Activated CD8-positive, alpha-beta memory T cell treated with anti-CD3 and anti-CD28 coated beads, Interleukin-2, amount 50 U/mL, for 1 hour (primary cell): Measurements from ENCODE around the gene AXIN2.
"Not testable (repeated sequence)": the region's sequence is repeated elsewhere in the genome, so short reads cannot be mapped to it uniquely, and the experiment has no call there.

Source experiments
- DNase-seq: peaks from one replicate; pipeline ENCODE4 v3.0.0-alpha.2; 2020; ENCODE audit errors: extremely low read depth

The AXIN2 gene

DNA sequence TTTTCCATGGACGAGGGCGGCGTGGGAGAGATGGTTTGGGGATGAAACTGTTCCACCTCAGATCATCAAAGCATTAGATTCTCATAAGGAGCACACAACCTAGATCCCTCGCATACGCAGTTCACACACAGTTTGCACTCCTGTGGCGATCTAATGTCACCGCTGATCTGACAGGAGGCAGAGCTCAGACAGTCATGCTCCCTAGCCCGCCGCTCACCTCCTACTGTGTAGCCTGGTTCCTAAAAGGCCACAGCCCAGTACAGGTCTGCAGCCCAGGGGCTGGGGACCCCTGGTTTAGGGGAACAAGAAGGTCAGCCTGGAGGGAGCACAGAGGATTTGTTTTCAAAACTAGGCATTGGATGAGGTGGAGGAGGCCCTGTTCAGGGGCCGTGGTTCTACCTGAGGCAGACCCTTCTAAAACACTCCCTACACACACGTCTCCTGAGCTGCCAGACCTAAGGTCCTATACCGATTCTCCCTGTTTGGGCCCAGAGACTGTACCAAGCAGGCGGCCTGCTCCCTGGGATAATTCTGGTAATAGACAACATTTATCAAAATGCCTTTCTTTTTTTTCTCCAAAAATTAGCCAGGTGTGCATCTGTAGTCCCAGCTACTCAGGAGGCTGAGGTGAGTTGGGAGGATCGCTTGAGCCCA, 38.6 kb downstream of the AXIN2 start:
- DNase-seq: no peak

DNA sequence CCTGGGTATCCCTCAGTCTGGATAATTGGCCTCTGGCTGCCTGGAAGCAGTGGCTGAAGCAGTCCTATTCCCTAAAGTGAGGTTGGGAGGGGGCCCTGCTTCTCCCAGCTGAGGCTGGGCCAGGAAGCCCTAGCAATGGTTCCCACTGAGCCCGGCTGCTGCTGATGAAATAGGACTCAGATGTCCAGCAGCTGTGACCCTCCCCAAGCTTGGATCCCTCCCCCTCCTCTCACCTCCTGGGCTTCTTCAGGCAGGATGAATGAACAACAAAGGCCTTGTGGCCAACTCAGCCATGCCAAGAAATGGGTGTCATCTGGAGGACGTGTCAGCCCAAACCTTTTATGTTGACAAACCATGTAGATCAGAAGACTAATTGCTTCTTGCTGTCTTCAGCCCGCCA, 42.0 kb downstream of the AXIN2 start:
- no peak for DNase-seq

DNA sequence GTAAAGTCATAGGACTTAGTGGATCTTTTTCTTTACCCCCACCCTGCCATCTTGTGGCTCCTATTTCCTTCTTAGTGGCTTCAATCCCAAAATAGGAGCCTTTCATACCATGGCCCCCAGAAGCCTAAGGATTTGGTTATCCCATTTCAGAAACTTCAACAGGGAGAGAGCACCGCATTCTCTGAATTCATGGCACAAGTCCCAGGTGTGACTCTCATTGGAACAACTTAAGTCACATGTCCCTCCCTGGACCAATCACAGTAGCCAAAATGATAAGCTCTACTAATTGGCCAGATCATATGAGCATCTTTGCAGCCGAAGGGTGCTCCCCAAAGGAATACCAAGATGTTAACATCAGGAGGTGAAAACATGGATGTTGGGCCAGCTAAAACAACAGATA, 43.2 kb downstream of the AXIN2 start:
- DNase-seq: no peak

DNA sequence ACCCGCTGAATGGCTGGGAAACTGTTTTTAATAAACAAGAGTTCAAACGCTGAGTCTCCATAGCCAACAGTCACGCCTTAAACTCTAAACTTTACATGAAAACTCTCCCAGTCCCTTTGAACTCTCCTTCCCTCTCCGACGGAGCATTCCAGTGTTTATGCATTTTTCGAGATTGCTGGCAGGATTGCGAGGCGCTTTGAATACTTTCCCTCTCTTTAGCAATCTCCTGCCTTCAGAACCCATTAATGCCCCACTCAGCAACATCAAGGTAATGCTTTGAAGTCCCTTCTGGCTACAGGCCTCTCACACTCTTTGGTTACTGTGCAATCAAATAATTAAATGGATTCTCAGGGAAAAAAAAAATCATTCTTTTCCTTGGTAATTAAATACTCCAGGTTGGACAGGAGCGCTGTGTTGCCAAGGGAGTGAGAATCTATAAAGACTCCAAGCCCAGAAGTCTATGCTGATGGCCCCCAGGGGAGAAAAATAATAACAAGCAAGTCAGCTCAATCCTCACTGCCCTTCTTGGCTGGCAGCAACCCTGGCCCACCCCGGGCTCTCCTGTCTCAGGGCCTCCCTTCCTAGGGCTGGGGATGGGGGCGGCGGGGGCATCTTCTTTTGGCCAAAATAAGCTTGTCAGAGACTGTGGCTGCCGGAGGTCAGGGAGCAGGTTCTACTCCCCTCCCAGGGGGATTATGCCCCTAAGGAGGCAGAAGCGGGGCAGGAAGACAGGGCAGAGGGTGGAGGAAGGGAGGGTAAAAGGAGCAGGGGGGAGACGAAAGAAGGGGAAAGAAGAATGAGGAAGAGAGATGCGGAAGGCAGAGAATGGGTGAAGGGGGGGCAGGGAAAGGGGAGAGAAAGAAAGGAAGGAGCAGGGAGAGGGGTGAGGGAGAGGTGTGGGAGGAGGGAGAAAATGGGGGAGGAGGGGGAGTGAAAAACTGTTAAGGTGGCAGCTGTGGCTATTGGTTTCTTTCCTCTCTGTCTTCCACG, 45.2 kb downstream of the AXIN2 start:
- no peak for DNase-seq

DNA sequence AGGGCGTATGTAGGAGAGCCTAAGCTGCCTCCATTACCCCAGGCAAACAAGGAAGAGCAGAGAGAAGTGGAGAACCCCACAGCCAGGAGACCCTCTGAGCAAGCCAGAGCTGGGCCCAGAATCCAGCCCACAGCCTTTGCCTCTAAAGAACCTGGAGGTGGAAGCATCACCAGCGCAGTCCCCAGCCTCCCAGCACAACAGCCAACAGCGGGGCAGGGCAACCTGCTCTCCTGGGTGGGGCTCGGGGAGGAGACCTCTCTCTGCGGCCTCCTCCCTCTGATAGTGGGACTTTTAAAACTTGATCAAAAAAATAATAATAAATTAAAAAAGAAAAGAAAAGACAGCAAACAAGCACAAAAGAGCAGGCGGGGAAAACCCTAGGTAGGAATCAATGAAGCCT, 45.9 kb downstream of the AXIN2 start:
- DNase-seq: no peak

DNA sequence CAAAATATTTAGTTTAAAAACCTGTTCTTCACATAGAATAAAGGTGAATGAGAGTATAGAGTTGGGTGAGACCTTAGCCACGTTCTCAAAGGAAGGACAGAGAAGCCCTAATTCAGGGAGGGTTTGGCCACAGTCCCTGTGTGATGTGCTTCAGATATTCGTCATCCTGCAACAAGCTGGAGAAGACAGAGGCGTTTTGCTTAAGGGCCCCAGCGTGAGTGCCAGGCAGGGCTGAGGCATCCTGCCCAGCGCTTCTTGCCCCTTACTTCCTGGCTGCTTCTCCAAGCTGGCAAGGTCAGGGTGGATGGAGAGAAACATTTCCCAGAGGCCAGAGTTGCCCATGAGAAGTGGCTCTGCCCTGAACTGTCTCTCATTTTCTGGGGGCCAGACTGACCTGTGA, 46.9 kb downstream of the AXIN2 start:
- no peak for DNase-seq

DNA sequence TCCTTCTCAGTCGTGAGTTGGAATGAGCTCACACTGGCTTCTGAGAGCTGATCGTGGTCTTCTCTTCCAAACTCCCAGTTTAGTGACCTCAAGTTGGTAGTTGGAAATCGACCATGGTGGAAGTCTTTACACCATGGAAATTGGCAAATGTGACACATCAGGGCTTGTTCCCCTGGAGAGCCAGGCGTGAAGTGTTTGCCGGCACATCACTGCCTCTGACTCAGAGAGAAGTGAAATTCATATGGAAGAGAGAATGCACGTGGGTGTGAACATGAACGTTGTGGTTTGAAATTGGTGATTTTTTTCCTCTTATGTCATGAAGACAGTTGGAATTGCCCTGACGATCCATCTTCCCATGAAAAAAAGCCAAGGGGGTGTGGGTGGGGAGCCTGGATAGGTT, 47.4 kb downstream of the AXIN2 start:
- DNase-seq: no peak

DNA sequence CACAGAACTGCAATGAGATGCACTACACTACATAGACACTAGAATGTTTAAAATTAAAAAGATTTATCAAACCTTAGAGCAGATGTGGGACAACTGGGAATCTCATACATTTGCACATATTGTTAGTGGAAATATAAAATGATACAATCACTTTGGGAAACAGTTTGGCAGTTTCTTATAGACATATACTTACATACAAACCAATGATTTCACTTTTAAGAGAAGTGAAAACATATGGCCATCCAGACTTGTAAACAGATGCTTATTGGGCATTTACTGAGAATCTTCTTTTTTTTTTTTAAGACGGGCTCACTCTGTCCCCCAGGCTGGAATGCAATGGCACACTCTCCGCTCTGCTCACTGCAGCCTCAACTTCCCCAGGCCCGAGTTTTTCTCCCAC, 50.1 kb downstream of the AXIN2 start:
- DNase-seq: no peak

DNA sequence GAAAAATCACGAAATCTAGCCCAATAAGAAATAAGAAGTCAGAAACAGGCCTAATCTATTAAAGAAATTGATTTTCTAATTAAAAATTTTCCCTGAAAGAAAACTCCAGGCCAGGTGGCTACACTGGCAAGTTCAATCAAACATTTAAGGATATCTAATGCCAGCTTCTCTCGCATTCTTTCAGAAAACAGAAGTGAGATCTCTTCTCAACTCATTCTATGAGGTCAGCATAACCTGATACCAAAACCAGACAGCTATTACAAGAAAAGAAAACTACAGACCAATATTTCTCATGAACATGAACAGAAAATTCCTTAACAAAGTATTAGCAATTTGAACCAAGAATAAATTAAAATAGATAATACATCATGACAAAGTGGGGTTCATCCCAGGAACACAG, 52.4 kb downstream of the AXIN2 start:
- no peak for DNase-seq

DNA sequence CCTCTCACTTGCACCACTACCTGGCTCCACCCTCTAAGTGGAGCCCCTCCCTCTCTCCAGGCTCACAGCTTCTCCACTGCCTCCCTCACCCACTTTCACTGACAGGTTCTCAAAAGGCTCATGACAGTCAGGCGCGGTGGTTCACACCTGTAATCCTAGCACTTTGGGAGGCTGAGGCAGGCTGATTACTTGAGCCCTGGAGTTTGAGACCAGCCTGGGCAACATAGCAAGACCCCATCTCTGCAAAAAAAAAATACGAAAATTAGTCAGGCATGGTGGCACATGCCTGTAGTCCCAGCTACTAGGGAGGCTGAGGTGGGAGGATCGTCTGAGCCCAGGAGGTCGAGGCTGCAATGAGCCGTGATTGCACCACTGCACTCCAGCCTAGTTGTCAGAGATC, 56.8 kb downstream of the AXIN2 start:
- not testable (repeated sequence) for DNase-seq

DNA sequence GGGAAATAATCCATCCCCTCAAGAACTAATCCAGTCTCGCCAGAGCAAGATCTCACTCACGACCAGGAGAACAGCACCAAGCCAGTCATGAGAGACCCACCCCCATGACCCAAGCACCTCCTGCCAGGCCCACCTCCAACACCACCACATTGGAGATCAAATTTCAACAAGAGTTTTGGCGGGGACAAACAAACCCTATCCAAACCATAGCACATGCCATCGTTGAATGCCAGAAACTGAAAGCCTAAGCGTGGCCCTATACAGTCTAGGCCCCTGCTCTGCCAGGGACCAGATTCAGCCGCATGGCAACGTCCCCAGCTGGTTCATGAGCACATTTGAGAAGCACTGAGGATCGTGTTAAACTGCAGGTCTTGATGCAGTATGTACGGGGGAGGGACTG, 57.3 kb downstream of the AXIN2 start:
- DNase-seq: no peak

DNA sequence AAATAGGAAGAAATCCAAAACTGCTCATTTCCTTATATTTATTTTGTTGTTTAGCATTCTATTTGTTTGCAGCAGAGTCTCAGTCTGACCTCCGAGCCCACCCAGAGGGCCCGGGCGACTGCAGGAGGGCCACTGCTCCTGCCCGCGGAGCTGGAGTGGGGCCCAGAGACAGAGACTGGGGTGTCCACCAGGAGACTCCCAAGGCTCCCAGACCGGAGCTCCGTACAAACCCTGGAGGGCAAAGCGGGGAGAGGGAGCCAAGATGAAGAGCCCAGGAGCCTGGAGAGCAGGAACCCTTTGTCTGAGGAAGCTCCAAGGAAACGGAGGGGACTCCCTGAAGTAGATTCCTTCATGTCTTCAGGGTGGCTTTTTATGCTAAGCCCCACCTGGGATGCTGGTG, 57.9 kb downstream of the AXIN2 start:
- DNase-seq: no peak

DNA sequence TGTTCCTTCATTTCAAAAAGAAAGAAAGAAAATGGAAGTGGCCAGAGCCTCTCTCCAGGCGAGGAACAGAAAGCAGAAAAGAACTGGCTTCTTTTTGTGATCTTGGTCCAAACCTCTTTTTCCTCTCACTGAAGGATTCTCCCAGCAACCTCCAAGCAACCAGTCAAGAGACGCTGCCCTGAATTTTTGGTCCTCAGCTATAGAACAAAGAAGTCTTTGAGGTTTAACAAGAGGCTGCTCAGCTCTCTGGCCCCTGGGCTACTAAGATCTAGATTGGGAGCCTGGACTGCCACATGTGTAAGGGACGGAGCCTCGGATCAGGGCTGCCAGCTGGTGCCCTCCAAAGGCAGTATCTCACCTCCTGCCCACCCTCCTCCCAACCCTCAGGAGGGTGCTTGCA, 62.6 kb downstream of the AXIN2 start:
- no peak for DNase-seq

DNA sequence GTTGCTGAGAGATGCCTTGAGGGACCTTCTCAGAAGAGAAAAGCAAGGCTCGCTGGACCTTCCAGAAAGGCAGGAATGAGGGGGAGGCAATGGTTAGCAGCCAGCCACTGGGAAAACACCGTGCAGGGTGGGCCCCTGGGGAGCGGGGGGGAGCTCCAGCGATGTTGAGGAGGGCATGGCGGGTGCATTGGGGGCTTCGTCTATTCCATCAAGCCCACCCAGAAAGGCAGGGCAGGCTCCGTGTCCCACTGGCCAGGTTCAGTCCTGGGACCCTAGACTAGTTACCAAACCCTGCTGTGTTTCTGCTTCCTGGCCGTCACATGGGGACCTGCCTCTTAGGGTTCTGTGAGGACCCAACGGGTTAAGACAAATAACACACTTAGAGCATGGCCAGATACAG, 64.6 kb downstream of the AXIN2 start:
- DNase-seq: no peak

DNA sequence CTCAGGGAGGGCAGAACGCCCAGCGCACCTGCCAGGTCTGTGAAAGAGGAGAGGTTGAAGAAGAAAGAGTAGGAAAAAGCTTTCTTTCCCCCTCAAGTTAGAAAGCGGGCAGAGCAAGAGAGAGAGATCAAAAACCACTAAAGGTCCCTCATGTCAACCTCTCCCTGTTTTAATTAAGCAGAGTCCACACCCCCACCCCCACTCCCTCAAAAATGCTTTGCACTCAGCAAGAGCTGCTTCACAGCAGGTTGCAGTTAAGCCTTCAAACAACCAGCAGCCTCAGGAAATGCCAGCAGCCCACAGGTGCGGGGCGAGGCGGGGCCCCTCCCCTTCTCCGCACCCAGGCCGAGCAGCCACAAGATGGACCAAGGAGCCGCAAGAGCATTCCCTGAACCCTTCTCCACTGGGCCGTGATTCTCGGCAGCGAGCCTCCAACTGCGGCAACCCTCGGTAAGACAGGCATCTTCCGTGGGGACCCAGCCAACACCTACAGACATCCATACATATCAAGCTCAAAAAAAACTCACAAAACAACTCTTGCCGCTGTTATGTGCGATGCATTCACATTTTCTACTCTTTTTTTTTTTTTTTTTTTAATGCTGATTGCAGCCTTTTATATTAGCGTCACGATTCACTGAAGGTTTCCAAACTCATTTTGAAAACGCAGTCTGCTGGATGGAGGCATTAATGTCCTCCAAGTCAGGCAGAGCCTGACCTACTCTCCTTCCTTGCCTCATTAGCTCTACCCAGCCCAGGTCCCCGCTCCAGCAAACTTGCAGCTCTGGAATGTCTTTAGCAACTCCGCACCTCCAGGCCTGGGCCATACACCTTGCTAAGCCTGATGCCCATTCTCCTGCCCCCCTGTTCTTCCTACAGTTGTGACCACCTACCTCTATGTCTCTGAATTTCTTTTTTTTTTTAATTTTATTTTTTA, 66.1 kb downstream of the AXIN2 start:
- DNase-seq: no peak

DNA sequence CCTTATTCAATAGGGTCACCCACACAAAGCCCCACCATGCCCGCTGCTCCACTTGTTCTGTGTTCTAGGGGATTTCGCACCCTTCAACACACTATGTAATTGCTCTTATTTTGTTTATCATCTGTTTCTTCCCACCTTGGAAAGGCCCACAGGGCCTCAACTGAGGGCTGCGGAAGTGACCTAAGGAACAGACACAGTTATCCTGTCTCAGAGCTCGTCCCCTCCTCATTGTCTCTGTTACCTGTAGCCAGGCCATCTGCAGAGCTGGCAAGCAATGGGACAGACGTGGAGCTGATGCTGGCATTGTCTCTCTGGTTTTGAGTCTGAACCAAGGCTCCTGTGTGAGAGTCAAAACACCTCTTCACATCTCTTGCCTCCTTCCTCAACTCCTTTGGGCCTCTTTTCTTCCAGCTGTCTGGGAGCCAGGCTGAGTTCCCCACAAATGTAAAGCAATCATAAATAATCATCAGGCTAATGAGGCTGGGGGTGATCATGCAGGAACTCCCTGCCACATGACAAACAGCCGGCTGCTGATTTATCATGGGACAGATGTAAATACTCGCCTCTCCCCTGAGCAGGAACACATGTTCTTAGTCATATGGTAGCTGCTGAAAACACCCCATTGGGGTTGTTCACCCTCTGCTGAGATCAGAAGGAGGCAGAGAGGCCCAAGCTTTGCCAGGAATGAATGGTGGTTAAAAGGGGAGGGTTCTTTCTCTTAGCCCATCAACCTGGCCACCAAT, 71.9 kb downstream of the AXIN2 start:
- DNase-seq: no peak

DNA sequence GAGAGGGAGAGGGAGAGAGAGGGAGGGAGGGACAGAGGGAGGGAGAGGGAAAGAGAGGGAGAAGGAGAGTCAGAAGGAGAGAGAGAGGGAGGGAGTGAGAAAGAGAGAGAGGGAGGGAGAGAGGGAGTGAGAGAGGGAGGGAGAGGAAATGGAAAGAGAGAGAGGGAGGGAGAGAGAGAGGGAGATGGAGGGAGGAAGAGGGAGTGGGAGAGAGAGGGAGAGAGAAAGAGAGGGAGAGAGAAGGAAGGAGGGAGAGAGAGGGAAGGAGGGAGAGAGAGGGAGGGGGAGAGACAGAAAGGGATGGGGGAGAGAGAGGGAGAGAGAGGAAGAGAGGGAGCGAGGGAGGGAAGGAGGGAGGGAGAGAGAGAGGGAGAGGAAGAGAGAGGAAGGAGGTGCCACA, 72.8 kb downstream of the AXIN2 start:
- DNase-seq: no peak

DNA sequence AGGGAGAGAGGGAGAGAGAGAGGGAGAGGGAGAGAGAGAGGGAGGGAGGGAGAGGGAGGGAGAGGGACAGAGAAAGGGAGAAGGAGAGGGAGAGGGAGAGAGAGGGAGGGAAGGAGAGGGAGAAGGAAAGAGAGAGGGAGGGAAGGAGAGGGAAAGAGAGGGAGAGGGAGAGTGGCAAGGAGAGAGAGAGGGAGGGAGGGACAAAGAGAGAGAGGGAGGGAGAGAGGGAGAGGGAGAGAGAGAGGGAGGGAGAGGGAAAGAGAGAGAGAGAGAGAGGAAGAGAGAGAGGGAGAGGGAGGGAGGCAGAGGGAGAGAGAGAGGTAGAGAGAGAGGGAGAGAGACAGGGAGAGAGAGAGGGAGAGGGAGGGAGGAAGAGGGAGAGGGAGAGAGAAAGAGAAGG, 73.5 kb downstream of the AXIN2 start:
- DNase-seq: no peak

DNA sequence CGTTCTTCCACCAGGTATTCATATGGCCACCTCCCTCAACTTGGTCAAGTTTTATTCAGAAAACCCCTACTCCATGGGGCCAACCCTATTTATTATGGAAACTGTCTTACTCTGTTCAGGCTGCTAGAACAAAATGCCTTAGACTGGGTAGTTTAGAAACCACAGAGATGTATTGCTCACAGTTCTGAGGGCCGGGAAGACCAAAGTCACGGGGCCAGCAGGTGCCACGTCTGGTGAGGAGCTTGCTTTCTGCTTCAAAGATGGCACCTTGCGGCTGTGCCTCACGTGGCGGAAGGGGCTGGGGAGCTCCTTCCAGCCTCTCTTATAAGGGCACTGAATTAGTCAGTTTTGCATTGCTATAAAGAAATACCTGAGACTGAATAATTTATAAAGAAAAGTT, 74.3 kb downstream of the AXIN2 start:
- no peak for DNase-seq

DNA sequence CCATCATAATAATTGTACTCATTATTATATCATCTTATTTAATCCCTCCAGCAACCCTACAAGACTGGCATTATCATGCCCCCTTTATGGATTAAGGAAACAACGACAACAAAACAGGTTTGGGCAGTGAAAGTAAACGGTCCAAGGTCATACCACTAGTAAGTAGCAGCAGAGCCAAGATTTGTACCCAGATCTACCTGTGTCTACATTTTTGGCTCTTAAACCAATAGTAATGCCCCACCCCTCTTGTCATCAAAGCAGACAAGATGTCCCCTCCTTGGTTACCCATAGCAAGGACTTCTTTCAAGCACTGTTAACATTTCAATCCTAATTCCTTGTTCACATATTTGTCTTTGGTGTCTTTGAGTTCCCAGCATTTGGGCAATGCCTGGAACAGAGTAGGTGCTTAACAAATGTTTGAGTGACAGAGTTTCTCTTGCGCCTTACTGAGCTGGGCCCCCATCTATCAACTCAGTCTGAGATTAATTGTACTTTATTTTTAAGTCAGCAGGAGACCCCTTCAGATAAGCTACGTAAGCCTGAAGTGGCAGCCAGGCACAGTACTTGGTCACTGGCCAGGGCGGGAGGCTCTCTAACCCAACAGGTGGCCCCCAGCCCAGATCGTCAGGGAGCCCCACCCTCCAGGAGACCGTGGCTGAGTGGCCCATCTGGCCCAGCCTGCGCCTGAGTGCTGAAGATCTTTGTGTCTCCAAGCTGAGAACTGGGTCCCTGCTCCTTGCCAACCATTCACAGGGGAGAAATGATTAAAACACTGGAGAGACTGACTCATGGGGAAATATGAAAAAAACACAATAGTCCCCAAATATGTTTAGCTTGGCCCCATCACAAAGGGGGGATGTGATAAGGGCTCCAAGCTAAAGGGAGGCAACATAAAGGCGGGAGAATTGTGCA, 75.8 kb downstream of the AXIN2 start:
- no peak for DNase-seq
